Esophagus muscularis mucosa (tissue), 4 donors: ENCODE measurements around the gene GSC2. TPM values are rescaled to one million over a fixed set of nuclear protein-coding genes. Genes with fewer than 3 reads are reported as not detected.

ENCODE experiments used
- DNase-seq: peaks from one replicate; pipeline ENCODE4 v3.0.0-alpha.2; 2017; ENCODE audit errors: extremely low spot score
- H3K27ac ChIP-seq, 4 donors: fragments of 200-600 bp; sonication (generic); replicated peaks in 1 of 4; 1 replicate in 3 of 4; 2 replicates in 1 of 4; pipeline ENCODE4 v1.5.1; 2016 to 2019; ENCODE audit warnings: mild to moderate bottlenecking in 1 of 4
- H3K27me3 ChIP-seq, 4 donors: fragments of 200-600 bp; sonication (generic); one replicate each; pipeline versions ENCODE4 v1.5.1 to v1.6.0; 2016 to 2019
- H3K36me3 ChIP-seq, 4 donors: fragments of 200-600 bp; sonication (generic); one replicate each; pipeline ENCODE4 v1.5.1; 2016 to 2019
- H3K4me1 ChIP-seq, 4 donors: fragments of 200-600 bp; sonication (generic); one replicate each; pipeline ENCODE4 v1.5.1; 2016 to 2019
- H3K4me3 ChIP-seq, 4 donors: fragments of 200-600 bp; sonication (generic); 1 replicate in 2 of 4; 2 replicates in 2 of 4; pipeline ENCODE4 v1.5.1; 2016 to 2019; ENCODE audit warnings: mild to moderate bottlenecking in 4 of 4, moderate library complexity in 1 of 4
- H3K9me3 ChIP-seq, 4 donors: fragments of 200-600 bp; sonication (generic); 1 replicate in 3 of 4; 2 replicates in 1 of 4; pipeline ENCODE4 v1.5.1; 2016 to 2019
- CTCF ChIP-seq, 3 experiments: fragments of 200-600 bp in 2 of 3; fragments of 450-650 bp in 1 of 3; sonication (generic) in 2 of 3; IDR thresholded peaks; one replicate each; pipeline ENCODE4 v1.5.1; 2017 to 2019; ENCODE audit warnings: antibody characterized with exemption in 3 of 3, mild to moderate bottlenecking in 2 of 3, moderate library complexity in 1 of 3
- EP300 ChIP-seq: sonication (generic); formaldehyde crosslinking; IDR thresholded peaks from one replicate; pipeline ENCODE4 v1.6.1; 2017; ENCODE audit warnings: antibody characterized with exemption
- POLR2A ChIP-seq: fragments of 450-650 bp; IDR thresholded peaks from one replicate; pipeline ENCODE4 v1.6.1; 2017; ENCODE audit warnings: antibody characterized with exemption, moderate library complexity, mild to moderate bottlenecking, low read depth
- POLR2AphosphoS5 ChIP-seq, 2 donors: sonication (generic); formaldehyde crosslinking; IDR thresholded peaks; one replicate each; pipeline ENCODE4 v1.6.1; 2017; ENCODE audit warnings: antibody characterized with exemption in 2 of 2
- WGBS: methylation state at CpG from one replicate; pipeline ENCODE4 v1.1.5; 2018; 5-methylcytosine and 5-hydroxymethylcytosine counted together
- intact Hi-C: fragments of 100-400 bp; cut with DNase I; formaldehyde crosslinking; loops from one replicate; pipeline ENCODE4 v1.15.1; 2023
- total RNA-seq, 4 donors: library from RNA; depleted of rRNA; stranded (reverse); fragments of >200 nt; gene quantifications; one replicate each; pipeline versions ENCODE4 v1.1.0 to v1.2.1, GENCODE V29; 2016

Gene GSC2
- total RNA-seq, 4 donors from 2014 or later, result not detected

- intact Hi-C loops, result loop anchor here (10.0 kb wide), 2 partner anchors 180 to 450 kb away; no protein-coding TSS in a partner anchor
- no peak for DNase-seq
- no peaks in the 10 kb centered on the region for H3K27me3 ChIP-seq
- no peaks in the 10 kb centered on the region for H3K9me3 ChIP-seq
- H3K4me1 ChIP-seq, result peaks cover 0 to 5% (median 4%) of the 10 kb centered on the region in 4 donors
- peaks cover 5 to 22% (median 10%) of the 10 kb centered on the region in 4 donors for H3K36me3 ChIP-seq
- no peak overlapping the region for H3K27ac ChIP-seq
- TF ChIP-seq POLR2AphosphoS5 (IDR thresholded peaks at IDR 0.05) (no peak), CTCF (IDR thresholded peaks at IDR 0.05) (no peak), EP300 (no peak), POLR2A (no peak)
- no peak overlapping the region for H3K4me3 ChIP-seq
- WGBS, result 88% methylated on average over 17 of the region's 20 CpGs
Measured at GRCh38 chr22:19184276-19184997, 34.3 kb upstream of the GSC2 start.

- Histone ChIP-seq H3K4me1 (peaks cover 0 to 11% (median 10%) of the 10 kb centered on the region in 4 donors), H3K4me3 (no peak overlapping the region), H3K27me3 (no peaks in the 10 kb centered on the region), H3K36me3 (peaks cover 5 to 17% (median 10%) of the 10 kb centered on the region in 4 donors), H3K9me3 (no peaks in the 10 kb centered on the region), H3K27ac (no peak overlapping the region)
- no CpG with 5 or more reads among the region's 9 CpGs for WGBS
- TF ChIP-seq POLR2A, result no peak
- no peak for TF ChIP-seq CTCF (IDR thresholded peaks at IDR 0.05)
- TF ChIP-seq EP300, result no peak
- TF ChIP-seq POLR2AphosphoS5 (IDR thresholded peaks at IDR 0.05), result no peak
- intact Hi-C loops, result loop anchor here (10.0 kb wide), 2 partner anchors 182 to 452 kb away; no protein-coding TSS in a partner anchor
- DNase-seq, result no peak
Measured at GRCh38 chr22:19183216-19183615, 33.1 kb upstream of the GSC2 start.

DNA sequence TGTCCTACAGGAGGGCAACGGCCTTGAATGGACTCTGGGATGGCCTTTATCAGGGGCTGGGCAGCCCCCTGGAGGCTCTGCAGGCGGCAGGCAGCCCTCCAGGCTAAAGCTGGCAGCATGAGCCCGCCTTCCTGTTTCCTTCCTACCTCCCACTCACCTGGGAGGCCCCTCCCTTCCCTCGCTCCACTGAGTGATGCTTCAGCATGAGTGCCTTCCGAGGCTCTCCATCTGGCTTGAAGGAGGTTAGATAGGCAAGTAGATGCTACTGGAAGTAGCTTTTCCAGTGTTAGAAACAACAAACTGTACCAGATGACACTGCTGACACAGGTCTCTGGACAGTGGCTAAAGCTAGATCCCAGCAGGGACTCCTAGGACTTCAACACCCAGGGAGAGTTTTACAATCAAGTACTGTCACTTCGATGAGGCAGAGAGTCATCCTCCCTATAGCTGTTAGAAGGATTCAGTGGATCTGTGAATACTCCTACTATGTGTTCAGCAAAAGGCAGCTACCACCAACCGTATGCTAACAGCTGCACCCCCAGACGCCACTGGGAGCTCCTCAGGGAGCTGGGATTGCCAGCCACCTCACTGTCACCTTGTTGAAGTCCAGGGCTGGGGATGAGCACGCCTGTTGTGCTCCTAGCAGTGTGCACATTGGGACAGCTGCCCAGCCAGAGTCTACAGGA lies 32.5 kb upstream of the GSC2 start:
- no peak overlapping the region for H3K4me3 ChIP-seq
- no peaks in the 10 kb centered on the region for H3K9me3 ChIP-seq
- no peak for DNase-seq
- TF ChIP-seq CTCF (IDR thresholded peaks at IDR 0.05) (no peak), POLR2A (no peak), POLR2AphosphoS5 (IDR thresholded peaks at IDR 0.05) (no peak), EP300 (no peak)
- H3K27me3 ChIP-seq, result no peaks in the 10 kb centered on the region
- peaks cover 2 to 12% (median 5%) of the 10 kb centered on the region in 4 donors for H3K36me3 ChIP-seq
- H3K4me1 ChIP-seq, result peaks cover 4 to 16% (median 14%) of the 10 kb centered on the region in 4 donors
- no peak overlapping the region for H3K27ac ChIP-seq
- intact Hi-C loops, result loop anchor here (10.0 kb wide), 2 partner anchors 182 to 452 kb away; no protein-coding TSS in a partner anchor
- WGBS, result 69% methylated on average over 8 of the region's 9 CpGs

- 63% methylated on average over 9 of the region's 12 CpGs for WGBS
- peaks cover 10 to 23% (median 21%) of the 10 kb centered on the region in 4 donors for H3K4me1 ChIP-seq
Measured at GRCh38 chr22:19181786-19182471, 31.8 kb upstream of the GSC2 start.

More at GRCh38 chr22:19181786-19182471, 31.8 kb upstream of the GSC2 start:
- DNase-seq, result no peak
- intact Hi-C loops, result loop anchor here (10.0 kb wide), 2 partner anchors 183 to 453 kb away; no protein-coding TSS in a partner anchor
- Histone ChIP-seq H3K27me3 (no peaks in the 10 kb centered on the region), H3K4me3 (no peak overlapping the region), H3K9me3 (no peaks in the 10 kb centered on the region), H3K36me3 (peaks cover 0 to 5% (median 2%) of the 10 kb centered on the region in 4 donors), H3K27ac (no peak overlapping the region)
- TF ChIP-seq EP300 (no peak), CTCF (IDR thresholded peaks at IDR 0.05) (no peak), POLR2AphosphoS5 (IDR thresholded peaks at IDR 0.05) (no peak), POLR2A (no peak)
